GM18858 (cell line): ENCODE data around the gene CCNI.
"Not testable (repeated sequence)": the region's sequence is repeated elsewhere in the genome, so short reads cannot be mapped to it uniquely, and the experiment has no call there.

Experiments
- ATAC-seq: cut with Tn5 transposase; IDR thresholded peaks from one replicate; pipeline ENCODE4 v1.9.1; 2021; ENCODE audit not compliant: unreplicated experiment

CCNI gene

DNA sequence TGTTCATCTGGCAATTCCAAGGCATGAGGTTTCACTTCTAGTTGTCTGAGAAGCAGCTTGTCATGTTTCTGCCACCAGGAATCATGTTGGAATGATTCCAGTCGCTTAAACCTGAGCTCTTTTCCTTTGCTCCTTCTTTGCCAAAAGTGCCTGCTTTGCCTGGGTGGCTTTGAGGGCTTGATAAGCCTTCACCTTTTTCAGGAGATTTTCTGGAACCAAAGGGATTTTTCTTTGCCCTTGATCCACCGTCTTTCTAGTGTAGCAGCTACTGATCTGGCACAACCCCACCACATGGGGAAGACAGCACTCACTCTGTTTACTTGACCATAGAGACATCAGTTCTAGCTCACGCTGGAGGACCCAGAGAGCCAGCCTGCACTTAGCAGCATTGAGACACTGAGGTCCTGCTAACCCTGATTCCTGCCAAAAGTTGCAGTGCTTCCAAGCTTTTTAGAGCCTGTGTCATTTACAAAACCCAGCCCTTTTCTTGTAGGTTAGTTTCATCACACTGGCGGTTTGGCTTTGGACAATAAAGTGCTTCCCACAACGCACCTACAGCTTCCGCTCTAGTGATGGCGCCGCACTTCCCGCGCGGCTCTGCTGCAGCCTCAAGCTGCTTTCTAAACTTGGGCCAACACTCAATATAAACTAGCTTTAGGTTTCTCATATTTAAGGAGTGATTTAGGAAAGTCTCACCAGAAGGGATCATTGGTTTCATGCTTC lies 7.3 kb upstream of the CCNI start:
- ATAC-seq, result no peak

DNA sequence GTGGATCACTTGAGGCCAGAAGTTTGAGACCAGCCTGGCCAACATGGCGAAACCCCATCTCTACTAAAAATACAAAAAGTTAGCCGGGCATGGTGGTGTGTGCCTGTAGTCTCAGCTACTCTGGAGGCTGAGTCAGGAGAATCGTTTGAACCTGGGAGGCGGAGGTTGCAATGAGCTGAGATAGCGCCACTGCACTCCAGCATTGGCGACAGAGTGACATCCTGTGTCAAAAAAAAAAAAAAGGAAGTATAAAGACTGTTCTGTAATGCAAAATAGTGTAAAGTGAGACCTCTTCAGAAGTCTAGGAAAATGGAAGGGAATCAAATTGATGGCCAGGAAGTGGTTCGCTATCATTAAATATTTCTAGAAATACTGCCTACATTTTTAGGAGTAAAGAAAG lies 5.0 kb upstream of the CCNI start:
- ATAC-seq, result not testable (repeated sequence)

DNA sequence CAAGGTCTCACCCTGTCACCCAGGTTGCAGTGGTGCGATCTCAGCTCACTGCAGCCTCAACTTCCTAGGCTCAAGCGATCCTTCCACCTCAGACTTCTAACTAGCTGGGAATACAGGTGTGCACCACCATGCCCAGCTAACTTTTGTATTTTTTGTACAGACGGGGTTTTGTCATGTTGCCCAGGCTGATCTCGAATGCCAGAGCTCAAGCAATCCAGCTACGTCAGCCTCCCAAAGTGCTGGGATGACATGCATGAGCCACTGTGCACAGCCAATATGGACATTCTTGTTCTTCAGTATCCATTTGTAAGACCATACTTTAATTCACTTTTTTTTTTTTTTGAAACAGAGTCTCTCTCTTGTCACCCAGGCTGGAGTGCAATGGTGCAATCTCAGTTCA lies 3.5 kb upstream of the CCNI start:
- no peak for ATAC-seq

DNA sequence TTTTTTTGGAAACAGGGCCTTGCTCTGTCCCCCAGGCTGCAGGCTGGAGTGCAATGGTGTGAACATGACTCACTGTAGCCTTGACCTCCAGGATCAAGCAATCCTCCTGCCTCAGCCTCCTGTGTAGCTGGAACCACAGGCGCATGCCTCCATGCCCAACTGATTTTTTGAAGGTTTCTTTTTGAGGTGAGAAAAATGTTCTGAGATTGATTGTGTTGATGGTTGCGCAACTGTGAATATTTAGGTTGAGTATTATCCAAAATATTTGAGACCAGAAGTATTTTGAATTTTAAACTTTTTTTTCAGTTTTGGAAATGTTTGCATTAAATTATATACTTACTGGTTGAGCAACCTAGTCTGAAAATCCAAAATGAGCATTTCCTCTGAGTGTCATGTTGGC lies 2.6 kb upstream of the CCNI start:
- ATAC-seq, result no peak

DNA sequence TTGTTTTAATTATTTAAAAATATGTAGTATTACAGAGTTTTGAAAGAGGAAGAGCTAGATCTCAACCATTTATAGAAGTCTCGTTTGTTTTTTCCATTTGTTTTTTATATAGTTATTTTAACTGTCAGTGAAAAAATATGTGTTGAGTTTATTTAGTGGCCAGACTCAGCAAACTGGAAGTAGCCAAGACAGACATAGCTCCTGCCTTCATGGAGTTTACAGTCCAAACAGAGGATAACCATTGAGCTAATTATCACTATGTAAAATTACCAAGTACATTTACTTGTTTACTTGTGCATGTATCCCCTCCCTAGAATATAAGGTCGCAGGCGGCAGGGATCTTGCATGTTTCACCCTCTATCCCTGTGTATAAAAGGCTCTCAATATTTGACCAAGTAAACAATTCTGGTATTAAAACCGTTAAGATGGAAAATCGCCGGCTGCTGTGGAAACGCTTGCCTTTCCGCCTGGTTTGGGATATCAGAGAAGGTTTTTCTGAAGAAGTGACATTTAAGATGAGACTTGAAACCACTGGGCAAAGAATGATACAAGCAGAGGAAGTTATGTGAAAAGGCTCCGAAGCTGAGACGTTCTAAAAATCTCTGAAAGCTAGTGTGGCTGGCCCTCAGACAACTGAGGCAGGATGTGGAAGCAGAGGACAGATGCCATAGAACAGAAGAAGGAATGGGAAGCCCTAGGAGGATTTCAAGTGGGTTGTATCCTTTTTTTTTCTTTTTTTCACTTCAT lies 1.3 kb upstream of the CCNI start:
- no peak for ATAC-seq

DNA sequence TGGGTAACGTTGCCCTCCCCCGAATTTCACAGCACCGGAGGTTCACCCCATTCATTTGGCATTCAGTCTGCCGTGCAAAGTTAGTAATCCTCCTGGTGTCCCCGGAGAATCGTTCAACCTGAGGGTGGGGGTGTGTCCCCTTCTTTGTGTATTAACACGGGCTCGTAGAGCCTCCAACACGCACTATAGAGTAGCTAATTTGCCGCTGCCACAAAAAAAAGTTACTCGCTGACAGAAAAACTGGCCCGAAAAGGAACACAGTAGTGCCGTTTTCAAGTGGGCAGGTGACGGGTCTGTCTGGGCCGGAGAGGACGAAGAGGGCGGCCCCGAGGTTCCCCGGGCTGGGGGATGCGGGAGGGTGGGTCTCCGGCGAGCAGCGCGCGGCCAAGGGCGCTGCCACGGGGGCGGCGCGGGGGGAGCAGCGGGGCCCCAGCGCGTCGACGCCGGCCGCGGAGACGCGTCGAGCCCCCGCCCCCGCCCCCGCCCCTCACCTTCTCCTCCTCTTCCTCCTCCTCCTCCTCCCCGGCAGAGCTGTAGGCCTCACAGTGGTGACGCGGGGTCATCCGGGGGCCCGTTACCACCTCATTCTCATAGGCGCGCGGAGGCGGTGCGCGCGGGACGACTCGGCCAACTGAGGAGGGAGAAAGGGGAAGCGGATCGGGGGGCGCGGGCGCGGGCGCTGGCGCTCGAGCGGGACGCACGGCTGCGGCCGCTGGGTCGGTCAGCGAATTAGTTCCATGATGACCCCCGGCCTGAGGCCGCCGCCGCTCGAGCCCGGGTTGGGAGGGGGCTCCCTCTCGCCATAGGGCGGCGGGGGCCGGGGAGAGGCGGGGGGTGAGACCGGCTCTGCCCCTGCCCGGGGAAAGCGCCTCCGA lies 571 bp downstream of the CCNI start:
- no peak for ATAC-seq

DNA sequence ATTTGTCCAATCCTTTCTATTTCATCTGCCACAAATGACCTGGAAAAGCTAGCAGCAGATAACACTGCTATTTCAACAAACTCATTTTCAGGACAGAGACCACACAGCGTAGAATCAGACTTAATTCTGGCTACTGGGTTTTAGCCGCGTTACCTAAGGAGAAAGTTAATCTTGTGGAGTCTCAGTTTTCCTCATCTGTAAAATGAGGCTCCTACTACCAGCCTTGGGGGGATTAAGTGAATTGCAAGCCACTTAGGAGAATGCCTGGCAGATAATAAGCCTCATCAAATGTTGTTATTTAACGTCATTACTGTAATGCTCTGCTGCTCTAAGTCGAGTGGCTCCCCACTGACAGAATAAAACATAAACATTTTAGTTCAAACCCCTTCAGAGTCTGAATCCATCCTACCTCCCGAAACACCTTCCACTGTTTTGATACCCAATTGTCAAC lies 1.4 kb downstream of the CCNI start:
- ATAC-seq, result no peak

DNA sequence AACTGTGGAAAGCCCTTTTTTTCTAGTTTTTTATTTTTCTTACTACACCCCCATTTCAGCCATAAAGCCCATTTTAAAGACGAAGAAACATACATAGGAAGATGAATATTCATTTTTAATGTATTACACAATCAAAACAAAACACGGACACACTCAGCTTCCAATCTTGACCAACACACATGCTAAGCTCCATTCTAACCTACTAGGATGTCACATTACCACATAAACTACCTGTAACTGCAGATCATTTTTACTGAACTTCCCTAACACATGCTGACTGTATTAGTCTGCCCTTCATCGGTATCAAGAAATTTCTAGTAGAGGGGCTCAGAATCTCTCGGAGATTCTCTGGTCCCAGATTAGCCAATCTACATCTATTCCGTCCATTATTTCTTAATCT lies 1.8 kb downstream of the CCNI start:
- ATAC-seq, result no peak

DNA sequence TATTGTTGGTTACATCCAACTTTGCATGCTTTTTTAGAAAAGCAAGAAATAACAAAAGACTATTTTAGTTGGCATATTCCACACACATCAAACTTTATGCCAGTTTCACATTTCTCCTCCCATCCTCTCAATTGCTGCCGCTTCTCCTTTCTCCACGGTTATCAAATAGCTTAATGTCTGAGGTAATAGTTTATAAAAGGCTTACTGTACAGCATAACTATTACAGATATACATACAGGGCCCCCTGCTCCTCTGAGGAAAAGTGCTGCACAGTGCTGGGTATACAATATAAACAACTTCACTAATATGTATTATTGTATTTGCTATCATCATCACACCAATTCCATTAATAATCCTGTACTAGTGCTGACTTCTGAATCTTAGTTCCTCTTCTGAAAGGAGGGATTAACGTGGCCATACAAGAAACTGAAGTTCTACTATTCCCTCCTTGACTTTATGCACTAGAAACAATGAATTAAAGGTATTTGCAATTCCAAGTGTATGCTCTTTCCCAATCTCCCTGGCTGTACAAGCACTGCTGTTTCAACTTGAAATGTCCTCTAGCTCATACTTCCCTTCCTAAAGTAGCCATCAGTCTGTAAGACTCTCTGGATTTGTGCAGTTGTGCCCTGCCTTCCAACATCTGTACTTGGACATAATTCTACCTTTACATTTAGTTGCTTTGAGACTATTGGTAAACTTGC lies 2.5 kb downstream of the CCNI start:
- no peak for ATAC-seq

DNA sequence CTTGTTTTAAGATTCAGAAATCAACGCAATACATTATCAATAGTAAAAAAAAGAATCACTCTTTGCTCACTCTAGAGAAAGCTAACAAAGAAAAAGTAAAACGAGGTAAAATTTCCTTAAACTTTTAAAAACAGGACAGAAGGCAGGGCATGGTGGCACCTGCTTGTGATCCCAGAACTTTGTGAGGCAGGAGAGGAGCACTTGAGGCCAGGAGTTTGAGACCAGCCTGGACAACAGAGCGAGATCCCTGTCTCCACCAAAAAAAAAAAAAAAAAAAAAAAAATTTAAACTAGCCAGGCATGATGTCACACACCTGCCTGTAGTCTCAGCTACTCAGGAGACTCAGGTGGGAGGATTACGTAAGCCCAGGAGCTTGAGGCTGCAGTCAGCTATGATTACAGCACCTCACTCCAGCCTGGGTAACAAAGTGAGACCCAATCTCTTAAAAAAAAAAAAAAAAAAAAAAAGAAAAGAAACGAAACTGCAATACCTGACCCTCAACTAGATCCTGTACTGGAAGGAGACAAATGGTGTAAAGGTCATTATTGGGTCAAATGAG lies 3.5 kb downstream of the CCNI start:
- no peak for ATAC-seq

DNA sequence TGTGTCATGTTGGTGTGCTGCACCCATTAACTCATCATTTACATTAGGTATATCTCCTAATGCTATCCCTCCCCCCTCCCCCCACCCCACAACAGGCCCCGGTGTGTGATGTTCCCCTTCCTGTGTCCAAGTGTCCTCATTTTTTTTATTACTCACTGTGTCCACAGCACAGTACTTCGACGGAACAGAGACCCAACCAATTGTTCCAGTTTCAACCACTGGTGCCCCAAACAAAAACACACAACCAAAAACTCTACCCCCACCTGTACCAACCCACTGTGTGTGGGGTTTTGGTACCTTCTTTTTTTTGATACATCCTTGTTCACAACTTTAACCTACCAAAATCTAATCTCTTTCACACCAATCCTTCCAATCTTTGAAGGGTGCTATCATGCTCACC lies 6.3 kb downstream of the CCNI start:
- ATAC-seq, result not testable (repeated sequence)

DNA sequence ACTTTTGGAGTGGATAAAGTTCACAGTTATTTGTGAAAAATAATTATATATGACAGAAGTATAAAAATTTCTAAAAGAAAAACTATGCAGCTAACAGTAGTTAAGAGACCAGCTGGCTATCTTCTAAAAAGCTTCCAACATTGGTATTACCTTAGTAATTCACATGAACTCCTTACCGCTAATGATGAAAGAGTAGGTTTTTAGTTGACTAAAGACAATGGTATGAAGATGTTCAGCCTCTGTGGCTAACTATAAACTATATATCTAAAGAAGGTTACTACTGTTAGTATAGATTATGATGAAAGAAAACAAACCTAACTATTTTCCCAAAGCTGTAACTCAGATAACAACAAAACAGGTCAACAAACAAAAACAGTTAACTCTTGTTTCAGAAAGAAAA lies 10.4 kb downstream of the CCNI start:
- ATAC-seq, result no peak

DNA sequence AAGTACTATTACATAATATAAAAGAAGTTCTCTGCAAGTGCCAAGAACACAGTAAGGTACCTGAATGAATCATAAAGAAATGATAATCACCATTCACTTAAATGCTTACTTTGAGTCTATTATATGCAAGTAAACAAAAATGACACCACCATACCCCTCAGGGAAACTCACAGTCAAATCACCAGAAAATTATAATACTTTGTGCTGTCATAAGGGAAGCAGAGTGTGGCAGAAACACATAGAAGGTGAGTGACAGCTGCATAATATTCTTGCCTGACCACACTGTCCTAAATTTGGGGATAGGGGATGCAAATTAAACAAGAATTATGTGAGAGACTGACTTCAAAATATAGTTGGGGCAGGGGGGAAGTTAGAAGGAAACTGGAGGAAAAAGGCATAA lies 12.9 kb downstream of the CCNI start:
- ATAC-seq, result no peak

DNA sequence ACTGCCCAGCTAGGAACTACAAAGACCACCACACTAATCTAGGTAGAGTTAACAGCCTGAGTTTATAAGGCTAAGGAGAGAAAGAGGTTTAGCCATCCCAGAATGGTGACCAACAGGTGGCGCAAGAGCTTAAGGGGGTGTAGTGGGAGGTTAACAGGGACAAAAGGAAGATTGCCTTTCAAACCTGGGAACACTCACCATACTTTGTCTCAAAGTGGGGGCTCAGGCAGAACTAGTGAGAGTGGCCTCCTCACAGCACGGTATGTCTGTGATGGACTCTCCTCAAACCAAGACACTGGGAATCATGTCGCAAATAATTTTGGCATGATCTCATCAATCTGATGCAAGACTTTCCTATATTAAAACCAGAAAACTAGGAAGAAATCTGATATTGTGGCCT lies 23.4 kb downstream of the CCNI start:
- no peak for ATAC-seq

DNA sequence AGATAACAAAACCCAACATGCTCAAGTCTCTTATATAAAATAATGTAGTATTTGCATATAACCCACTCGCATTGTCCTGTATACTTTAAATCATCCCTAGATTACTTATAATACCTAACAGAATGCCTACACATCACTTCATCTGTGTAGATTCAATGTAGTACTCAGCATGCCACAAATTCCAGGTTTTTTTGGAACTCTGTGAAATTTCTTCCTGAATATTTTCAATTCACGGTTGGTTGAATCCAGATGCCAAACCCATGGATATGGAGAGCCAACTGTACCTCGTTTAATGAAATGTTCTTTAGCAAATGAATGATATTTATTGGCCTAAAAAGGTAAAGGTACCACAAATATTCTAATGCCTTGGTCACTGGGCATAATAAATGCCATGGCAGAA lies 24.8 kb downstream of the CCNI start:
- ATAC-seq, result no peak

DNA sequence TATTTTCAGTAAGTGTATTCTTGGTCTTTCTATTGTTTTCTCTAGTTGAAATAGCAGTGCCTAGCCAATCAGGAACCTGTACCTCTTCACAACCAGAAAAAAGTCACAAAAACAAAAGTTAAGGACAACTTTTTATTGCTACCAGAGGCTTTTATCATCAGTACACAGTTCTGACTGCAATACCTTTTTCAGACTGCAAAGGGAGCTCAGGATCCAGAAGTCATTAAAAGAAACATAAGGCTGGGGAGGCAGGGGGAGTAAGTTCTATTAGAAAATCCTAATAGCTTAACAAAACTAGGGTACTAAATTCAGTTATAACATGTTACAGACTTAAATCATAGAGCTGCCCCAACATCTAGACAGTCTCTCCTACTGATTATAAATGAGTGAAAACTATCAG lies 28.8 kb downstream of the CCNI start:
- ATAC-seq, result no peak

DNA sequence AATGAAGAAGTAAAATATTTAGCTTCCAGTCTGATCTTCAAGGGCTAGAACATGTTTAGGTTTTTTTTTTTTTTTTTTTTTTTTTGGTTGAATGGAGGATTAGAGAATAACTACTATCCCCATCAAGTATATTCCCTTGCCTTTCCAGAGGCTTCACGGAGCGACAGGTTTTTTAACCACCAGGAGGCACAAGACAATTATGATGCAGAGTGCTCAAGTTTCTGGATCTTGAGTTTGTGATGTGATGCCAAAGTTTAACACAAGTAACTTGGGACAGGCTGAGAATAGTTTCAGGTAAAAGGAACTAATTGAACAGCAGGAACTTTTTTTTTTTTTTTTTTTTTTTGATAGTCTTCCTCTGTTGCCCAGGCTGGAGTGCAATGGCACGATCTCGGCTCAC lies 30.3 kb downstream of the CCNI start:
- ATAC-seq, result no peak

DNA sequence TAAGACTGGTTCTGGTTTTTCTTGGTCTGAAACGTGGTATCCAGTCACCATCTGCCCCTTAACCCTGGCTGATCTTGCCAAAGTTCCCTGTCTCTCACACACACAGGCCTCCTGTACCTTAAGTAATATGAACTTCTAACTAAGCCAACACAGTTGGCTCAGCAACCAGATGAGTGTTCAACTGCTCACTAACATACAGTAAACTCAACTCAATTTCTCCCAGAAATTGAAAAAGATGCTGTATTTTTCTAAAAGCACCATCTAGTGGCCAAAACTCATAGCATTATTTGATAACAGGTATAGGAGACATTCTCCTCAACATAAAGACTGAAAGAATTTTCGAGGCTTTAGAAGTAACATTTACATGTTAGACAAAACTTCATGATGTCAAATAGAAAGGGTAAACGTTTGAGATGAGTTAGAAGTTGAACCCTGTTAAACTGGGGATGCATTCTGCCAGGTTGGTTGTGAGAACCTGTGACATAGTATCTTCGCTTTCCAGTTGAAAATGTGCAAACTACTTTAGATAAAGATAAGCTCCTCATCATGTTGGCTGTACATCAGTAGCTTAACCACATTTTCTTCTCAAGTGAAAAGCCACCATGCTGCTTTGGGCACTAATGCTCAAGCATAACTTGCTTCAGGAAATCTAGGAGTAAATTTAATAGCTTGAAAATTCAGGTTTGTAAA lies 31.2 kb downstream of the CCNI start:
- ATAC-seq, result no peak

DNA sequence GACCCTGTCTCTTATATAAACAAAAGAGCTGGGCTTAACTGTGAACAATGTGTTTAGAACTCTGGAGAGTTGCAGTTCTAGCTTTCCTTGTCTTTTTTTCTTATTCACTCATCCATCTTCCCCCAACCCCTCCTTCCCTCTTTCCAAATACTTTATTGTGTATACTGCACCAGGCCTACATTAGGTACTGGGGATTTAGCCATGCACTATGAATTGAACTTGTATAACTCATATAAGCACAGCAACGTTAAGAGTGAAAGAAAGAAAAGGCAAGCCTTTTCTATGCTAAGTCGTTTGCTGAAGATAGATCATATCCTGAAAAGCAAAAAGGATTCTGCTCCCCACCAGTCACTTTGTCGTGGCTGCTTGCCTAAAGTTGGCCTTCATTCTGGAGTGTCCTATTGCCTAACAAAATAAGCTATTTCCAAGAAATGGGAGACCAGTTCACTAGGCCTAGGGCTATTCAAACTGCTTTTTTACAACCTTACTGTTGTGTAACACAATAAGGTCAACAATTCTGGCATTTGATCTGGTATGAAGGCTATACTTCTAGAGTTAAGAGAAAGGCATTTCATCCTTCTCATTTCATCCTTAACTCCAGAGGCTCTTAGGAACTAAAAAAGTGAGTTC lies 32.2 kb downstream of the CCNI start:
- no peak for ATAC-seq
